Vagina (tissue), 2 donors: ENCODE results near the gene THAP6. TPM values are rescaled to one million over a fixed set of nuclear protein-coding genes. Genes with fewer than 3 reads are reported as not detected.
"Not testable (repeated sequence)": the region's sequence is repeated elsewhere in the genome, so short reads cannot be mapped to it uniquely, and the experiment has no call there.

Experiments
- DNase-seq, 2 donors: peaks; one replicate each; pipeline ENCODE4 v3.0.0-alpha.2; 2017; ENCODE audit errors: extremely low spot score in 2 of 2
- H3K27ac ChIP-seq: fragments of 200-600 bp; sonication (generic); one replicate; pipeline ENCODE4 v1.5.1; 2019
- H3K27me3 ChIP-seq: fragments of 200-600 bp; sonication (generic); one replicate; pipeline ENCODE4 v1.5.1; 2019
- H3K36me3 ChIP-seq, 2 donors: fragments of 200-600 bp; sonication (generic); one replicate each; pipeline ENCODE4 v1.5.1; 2017 to 2019
- H3K4me1 ChIP-seq: fragments of 200-600 bp; sonication (generic); one replicate; pipeline ENCODE4 v1.5.1; 2019
- H3K4me3 ChIP-seq, 2 donors: fragments of 200-600 bp; sonication (generic); 1 replicate in 1 of 2; 2 replicates in 1 of 2; pipeline ENCODE4 v1.5.1; 2016 to 2019
- H3K9me3 ChIP-seq: fragments of 200-600 bp; sonication (generic); one replicate; pipeline ENCODE4 v1.5.1; 2019
- CTCF ChIP-seq, 3 experiments: fragments of 450-650 bp in 2 of 3; fragments of 200-600 bp in 1 of 3; sonication (generic) in 1 of 3; IDR thresholded peaks; one replicate each; pipeline ENCODE4 v1.5.1; 2017 to 2019; ENCODE audit warnings: antibody characterized with exemption in 3 of 3, mild to moderate bottlenecking in 2 of 3, moderate library complexity in 2 of 3
- POLR2A ChIP-seq, 2 donors: fragments of 450-650 bp; IDR thresholded peaks; one replicate each; pipeline ENCODE4 v1.6.1; 2017; ENCODE audit warnings: antibody characterized with exemption in 2 of 2, mild to moderate bottlenecking in 2 of 2, moderate library complexity in 2 of 2
- POLR2AphosphoS5 ChIP-seq, 2 donors: sonication (generic); formaldehyde crosslinking; IDR thresholded peaks; one replicate each; pipeline ENCODE4 v1.9.0; 2017; ENCODE audit warnings: antibody characterized with exemption in 2 of 2, mild to moderate bottlenecking in 2 of 2, low read depth in 1 of 2; ENCODE audit not compliant: insufficient read depth in 1 of 2
- intact Hi-C: fragments of 100-400 bp; cut with DNase I; formaldehyde crosslinking; loops from one replicate; pipeline ENCODE4 v1.15.1; 2023
- total RNA-seq: library from RNA; depleted of rRNA; stranded (reverse); fragments of >200 nt; gene quantifications from one replicate; pipeline ENCODE4 v1.2.3, GENCODE V29; 2016

The THAP6 gene
- total RNA-seq, 1 donor from 2014 or later: 16.7 TPM

GRCh38 chr4:75514949-75515612 lies 808 bp downstream of the THAP6 start:
- no peaks in the 10 kb centered on the region for H3K9me3 ChIP-seq
- no peak for DNase-seq
- H3K4me3 ChIP-seq: peak overlapping the region; percentile 79 to 93
- no peak for TF ChIP-seq CTCF (IDR thresholded peaks at IDR 0.05)
- TF ChIP-seq POLR2A (IDR thresholded peaks at IDR 0.05): no peak
- no peak for TF ChIP-seq POLR2AphosphoS5 (IDR thresholded peaks at IDR 0.05; ENCODE audit: insufficient read depth in 1 of 2, low read depth in 1 of 2)
- peak overlapping the region; percentile 98 for H3K27ac ChIP-seq
- intact Hi-C loops: no loop called here
- no peaks in the 10 kb centered on the region for H3K27me3 ChIP-seq
- peaks cover 0 to 13% of the 10 kb centered on the region in 2 donors for H3K36me3 ChIP-seq
- peaks cover 50% of the 10 kb centered on the region for H3K4me1 ChIP-seq

DNA sequence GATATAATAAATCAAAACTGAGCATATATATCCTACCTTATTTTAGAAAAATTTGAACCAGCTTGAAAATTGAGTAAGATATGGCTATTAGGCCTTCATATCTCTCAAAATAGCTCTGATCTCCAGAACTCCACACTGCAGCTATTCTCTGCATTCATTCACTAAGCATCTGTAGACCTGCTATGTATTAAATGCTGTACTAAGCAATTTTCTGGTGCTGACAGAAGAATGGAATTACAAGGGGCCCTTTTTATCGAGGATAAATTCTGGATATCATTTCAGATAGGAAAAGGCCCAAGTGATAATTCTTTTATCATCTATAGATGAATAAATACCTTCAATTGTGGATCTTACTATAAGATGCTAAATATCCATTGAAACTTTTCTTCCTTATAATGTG lies 1.9 kb downstream of the THAP6 start:
- no peak for DNase-seq
- Histone ChIP-seq H3K4me1 (peaks cover 39% of the 10 kb centered on the region), H3K4me3 (no peak overlapping the region), H3K27ac (no peak overlapping the region), H3K9me3 (no peaks in the 10 kb centered on the region), H3K27me3 (no peaks in the 10 kb centered on the region), H3K36me3 (peaks cover 0 to 13% of the 10 kb centered on the region in 2 donors)
- no peak for TF ChIP-seq POLR2A (IDR thresholded peaks at IDR 0.05)
- no peak for TF ChIP-seq POLR2AphosphoS5 (IDR thresholded peaks at IDR 0.05; ENCODE audit: insufficient read depth in 1 of 2, low read depth in 1 of 2)
- TF ChIP-seq CTCF (IDR thresholded peaks at IDR 0.05): no peak
- intact Hi-C loops: no loop called here

GRCh38 chr4:75519452-75519851 lies 5.2 kb downstream of the THAP6 start:
- intact Hi-C loops, DNase-seq, H3K27me3 ChIP-seq, H3K9me3 ChIP-seq, H3K4me3 ChIP-seq, H3K27ac ChIP-seq: not testable (repeated sequence)
- Histone ChIP-seq H3K4me1 (peaks cover 14% of the 10 kb centered on the region), H3K36me3 (peaks cover 0 to 28% of the 10 kb centered on the region in 2 donors)

DNA sequence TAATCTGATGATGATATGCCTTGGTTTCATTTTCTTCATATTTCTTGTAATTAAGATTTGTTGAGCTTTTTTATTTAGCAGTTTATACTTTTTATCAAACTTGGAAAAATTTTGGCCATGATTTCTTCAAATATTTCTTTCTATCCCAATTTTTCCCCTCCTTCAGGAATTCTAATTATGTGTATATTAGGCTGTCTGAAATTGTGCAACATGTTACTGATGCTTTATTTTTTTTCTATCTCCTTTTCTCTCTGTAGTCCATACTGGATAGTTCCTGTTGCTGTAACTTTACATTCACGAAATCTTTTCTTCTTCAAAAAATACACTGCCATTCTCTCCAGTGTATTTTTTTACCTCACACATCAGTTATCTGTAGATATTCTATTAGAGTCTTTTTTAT lies 10.8 kb downstream of the THAP6 start:
- TF ChIP-seq CTCF (IDR thresholded peaks at IDR 0.05) (no peak), POLR2AphosphoS5 (IDR thresholded peaks at IDR 0.05; ENCODE audit: insufficient read depth in 1 of 2, low read depth in 1 of 2) (no peak), POLR2A (IDR thresholded peaks at IDR 0.05) (no peak)
- H3K4me1 ChIP-seq: no peaks in the 10 kb centered on the region
- H3K27me3 ChIP-seq: no peaks in the 10 kb centered on the region
- H3K9me3 ChIP-seq: no peaks in the 10 kb centered on the region
- H3K4me3 ChIP-seq: no peak overlapping the region
- no peak overlapping the region for H3K27ac ChIP-seq
- peaks cover 0 to 50% of the 10 kb centered on the region in 2 donors for H3K36me3 ChIP-seq
- intact Hi-C loops: no loop called here
- DNase-seq: no peak

DNA sequence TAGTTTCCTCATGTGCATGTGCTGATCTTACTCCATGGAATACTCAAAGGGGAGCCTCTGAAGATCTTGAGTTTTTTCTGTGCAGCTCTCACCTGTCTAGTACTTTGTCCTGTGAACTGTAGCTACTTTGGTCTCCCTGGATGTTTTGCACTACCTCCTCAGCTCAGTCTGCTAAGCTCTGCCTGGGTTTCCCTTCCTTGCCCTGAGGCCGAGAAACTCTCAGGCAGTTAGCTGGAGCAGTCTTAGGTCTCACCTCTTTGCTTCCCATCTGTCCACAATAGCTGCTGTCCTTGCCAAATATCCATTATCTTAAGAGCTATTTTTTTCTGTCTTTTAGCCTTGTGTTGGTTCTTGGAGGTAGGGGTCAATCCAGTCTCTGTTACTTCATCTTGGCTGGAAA lies 11.6 kb downstream of the THAP6 start:
- H3K4me1 ChIP-seq: no peaks in the 10 kb centered on the region
- no peaks in the 10 kb centered on the region for H3K27me3 ChIP-seq
- H3K9me3 ChIP-seq: no peaks in the 10 kb centered on the region
- no peak for TF ChIP-seq POLR2A (IDR thresholded peaks at IDR 0.05)
- no peak for TF ChIP-seq POLR2AphosphoS5 (IDR thresholded peaks at IDR 0.05; ENCODE audit: insufficient read depth in 1 of 2, low read depth in 1 of 2)
- TF ChIP-seq CTCF (IDR thresholded peaks at IDR 0.05): no peak
- no peak overlapping the region for H3K4me3 ChIP-seq
- DNase-seq: no peak
- peaks cover 0 to 55% of the 10 kb centered on the region in 2 donors for H3K36me3 ChIP-seq
- H3K27ac ChIP-seq: no peak overlapping the region
- intact Hi-C loops: no loop called here
